ENCODE measurements around the gene FRYL. TPM values are rescaled to one million over a fixed set of nuclear protein-coding genes. Genes with fewer than 3 reads are reported as not detected.
A peak's percentile ranks its signal among the peaks of the same experiment; 100 is the strongest.
"Not testable (repeated sequence)": the region's sequence is repeated elsewhere in the genome, so short reads cannot be mapped to it uniquely, and the experiment has no call there.

Gene FRYL
- total RNA-seq, 4 donors from 2014 or later = 14.5 to 43.7 (median 20.1) TPM

DNA sequence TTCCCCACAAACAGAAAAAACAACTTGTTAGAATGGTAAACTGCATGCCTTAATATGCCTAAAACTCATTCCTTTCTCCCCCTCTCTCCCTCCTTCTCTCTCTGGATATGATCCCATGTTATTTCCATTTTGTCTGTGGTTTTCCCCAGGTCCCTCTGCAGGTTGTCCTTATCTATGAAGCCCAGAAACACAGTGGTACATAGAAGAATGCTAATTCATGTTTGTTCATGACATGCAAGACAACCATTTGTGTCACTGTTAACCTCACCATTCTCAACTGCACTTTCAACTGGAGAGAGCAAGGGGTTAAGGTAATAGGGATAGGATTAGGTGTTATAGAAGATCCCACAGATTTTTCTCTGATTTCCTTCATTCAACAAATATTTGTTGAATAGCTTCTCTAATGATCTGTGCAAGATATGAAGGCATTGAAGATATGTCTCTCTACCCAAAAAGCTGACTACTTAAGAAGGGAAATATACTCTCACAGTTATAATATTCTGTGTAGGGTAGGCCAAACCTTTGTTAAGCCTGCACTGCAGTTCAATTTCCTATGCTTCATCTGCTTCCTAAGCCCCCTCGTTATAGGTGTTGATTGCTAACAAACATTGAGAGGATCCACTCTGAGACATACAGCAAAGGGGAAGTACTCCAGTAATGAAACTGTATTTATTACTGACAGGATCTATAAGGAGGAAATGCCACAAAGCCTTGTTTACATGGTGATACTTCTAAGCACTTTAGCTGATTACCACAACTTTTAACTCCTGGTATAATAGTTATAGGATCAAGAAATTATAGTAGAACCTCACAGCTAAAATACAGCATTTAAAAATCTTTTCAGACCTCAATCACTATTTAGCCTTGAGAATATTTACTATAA, 96.1 kb downstream of the FRYL start:
- no peak for DNase-seq
- no peaks in the 10 kb centered on the region for H3K9me3 ChIP-seq
- intact Hi-C loops (cut with DNase I; ENCODE audit: low total_unique reads) (loop anchor here (5.0 kb wide), 1 partner anchor 107 kb away; no protein-coding TSS in a partner anchor), in situ Hi-C loops (cut with MboI; ENCODE audit: low sequenced_read_pairs in 4 of 4) (loop anchor here in 1 of 4 donors (10.0 kb wide), 1 partner anchor 109 kb away; no protein-coding TSS in a partner anchor)
- H3K4me1 ChIP-seq = peaks cover 16 to 26% of the 10 kb centered on the region in 2 donors
- no peaks in the 10 kb centered on the region for H3K36me3 ChIP-seq
- no peak overlapping the region for H3K4me3 ChIP-seq
- H3K27me3 ChIP-seq = no peaks in the 10 kb centered on the region
- no peak for ATAC-seq
- TF ChIP-seq, protein P1, sequence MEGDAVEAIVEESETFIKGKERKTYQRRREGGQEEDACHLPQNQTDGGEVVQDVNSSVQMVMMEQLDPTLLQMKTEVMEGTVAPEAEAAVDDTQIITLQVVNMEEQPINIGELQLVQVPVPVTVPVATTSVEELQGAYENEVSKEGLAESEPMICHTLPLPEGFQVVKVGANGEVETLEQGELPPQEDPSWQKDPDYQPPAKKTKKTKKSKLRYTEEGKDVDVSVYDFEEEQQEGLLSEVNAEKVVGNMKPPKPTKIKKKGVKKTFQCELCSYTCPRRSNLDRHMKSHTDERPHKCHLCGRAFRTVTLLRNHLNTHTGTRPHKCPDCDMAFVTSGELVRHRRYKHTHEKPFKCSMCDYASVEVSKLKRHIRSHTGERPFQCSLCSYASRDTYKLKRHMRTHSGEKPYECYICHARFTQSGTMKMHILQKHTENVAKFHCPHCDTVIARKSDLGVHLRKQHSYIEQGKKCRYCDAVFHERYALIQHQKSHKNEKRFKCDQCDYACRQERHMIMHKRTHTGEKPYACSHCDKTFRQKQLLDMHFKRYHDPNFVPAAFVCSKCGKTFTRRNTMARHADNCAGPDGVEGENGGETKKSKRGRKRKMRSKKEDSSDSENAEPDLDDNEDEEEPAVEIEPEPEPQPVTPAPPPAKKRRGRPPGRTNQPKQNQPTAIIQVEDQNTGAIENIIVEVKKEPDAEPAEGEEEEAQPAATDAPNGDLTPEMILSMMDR (IDR thresholded peaks at IDR 0.05 in 4 of 5, conservative IDR thresholded peaks at IDR 0.05 in 1 of 5) = no peak
- TF ChIP-seq POLR2A (IDR thresholded peaks at IDR 0.05) = no peak
- H3K27ac ChIP-seq = no peak overlapping the region

DNA sequence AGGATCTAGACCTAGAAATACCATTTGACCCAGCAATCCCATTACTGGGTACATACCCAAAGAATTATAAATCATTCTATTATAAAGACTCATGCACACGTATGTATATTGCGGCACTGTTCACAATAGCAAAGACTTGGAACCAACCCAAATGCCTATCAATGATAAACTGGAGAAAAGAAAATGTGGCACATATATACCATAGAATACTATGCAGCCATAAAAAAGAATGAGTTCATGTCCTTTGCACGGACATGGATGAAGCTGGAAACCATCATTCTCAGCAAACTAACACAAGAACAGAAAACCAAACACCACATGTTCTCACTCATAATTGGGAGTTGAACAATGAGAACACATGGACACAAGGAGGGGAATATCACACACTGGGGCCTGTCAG, 97.2 kb downstream of the FRYL start:
- not testable (repeated sequence) for DNase-seq, H3K36me3 ChIP-seq, H3K27me3 ChIP-seq, H3K9me3 ChIP-seq, H3K27ac ChIP-seq, ATAC-seq, H3K4me3 ChIP-seq
- in situ Hi-C loops (cut with MboI; ENCODE audit: low sequenced_read_pairs in 4 of 4) = loop anchor here in 1 of 4 donors (10.0 kb wide), 1 partner anchor 108 kb away; no protein-coding TSS in a partner anchor
- H3K4me1 ChIP-seq = peaks cover 11 to 18% of the 10 kb centered on the region in 2 donors
- intact Hi-C loops (cut with DNase I; ENCODE audit: low total_unique reads) = loop anchor here (5.0 kb wide), 1 partner anchor 106 kb away; no protein-coding TSS in a partner anchor

DNA sequence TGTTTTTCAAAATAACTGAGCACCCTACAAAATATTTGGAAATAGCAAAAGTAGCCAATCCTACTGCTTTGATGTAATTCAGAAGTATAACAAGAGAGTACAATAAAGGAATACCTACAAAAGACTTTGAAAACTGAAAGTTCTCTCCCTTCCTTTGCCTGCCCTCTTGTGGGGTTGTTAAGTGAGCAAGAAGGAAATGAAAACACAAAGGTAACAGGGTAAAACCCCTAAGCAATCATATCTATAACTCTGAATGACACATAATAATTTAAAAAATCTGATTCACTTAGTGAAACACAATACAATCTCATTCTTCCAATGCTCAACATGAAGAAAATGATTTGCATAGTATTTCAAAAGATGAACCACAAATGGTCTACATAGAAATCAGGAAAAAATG, 98.2 kb downstream of the FRYL start:
- Histone ChIP-seq H3K4me1 (peaks cover 9 to 18% of the 10 kb centered on the region in 2 donors), H3K9me3 (no peaks in the 10 kb centered on the region), H3K27ac (no peak overlapping the region), H3K4me3 (no peak overlapping the region), H3K27me3 (no peaks in the 10 kb centered on the region), H3K36me3 (no peaks in the 10 kb centered on the region)
- intact Hi-C loops (cut with DNase I; ENCODE audit: low total_unique reads) = loop anchor here (5.0 kb wide), 1 partner anchor 105 kb away; no protein-coding TSS in a partner anchor
- in situ Hi-C loops (cut with MboI; ENCODE audit: low sequenced_read_pairs in 4 of 4) = loop anchor here in 1 of 4 donors (10.0 kb wide), 1 partner anchor 107 kb away; no protein-coding TSS in a partner anchor
- TF ChIP-seq, protein P1 (IDR thresholded peaks at IDR 0.05 in 4 of 5, conservative IDR thresholded peaks at IDR 0.05 in 1 of 5) = peak in 4 of 5 experiments; percentile 14 to 44 (median 27)
- TF ChIP-seq POLR2A (IDR thresholded peaks at IDR 0.05) = no peak
- DNase-seq (no peak), ATAC-seq (no peak)

DNA sequence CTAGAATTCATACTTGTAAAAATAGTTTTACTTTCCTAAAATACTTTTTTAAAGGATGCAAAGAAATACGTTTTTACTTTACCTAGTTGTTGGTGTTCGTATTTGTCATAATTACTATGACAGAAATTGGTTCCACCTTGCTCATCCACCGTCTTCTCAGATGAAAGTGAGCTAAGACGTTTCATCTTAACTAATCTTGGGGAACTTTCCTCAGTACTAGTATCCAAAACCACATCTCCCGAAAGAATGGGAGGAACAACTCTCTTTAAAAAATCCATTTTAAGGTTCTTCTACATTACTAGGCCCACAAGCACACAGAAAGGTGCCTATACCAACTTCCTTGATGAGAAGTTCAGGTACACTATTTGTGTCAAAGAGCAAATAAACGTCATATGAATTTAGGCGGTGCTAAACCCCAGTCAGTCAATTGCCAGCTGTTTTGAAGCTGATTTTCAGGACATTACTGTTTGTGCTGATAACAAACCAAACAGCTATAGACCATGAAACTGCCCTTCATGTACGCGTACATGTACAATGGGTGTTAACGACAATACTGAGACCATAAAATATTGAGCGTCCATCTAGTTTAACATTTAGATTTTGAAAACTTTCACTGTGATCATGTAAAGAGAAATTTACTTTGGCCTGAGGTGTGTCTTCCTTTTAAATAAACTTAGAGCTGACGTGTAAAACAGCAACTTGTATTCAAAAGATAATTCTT, 99.1 kb downstream of the FRYL start:
- Histone ChIP-seq H3K27ac (no peak overlapping the region), H3K36me3 (no peaks in the 10 kb centered on the region), H3K9me3 (no peaks in the 10 kb centered on the region), H3K4me3 (no peak overlapping the region), H3K4me1 (peaks cover 7 to 17% of the 10 kb centered on the region in 2 donors), H3K27me3 (no peaks in the 10 kb centered on the region)
- no peak for DNase-seq
- ATAC-seq = no peak
- intact Hi-C loops (cut with DNase I; ENCODE audit: low total_unique reads) (loop anchor here (5.0 kb wide), 1 partner anchor 104 kb away; no protein-coding TSS in a partner anchor), in situ Hi-C loops (cut with MboI; ENCODE audit: low sequenced_read_pairs in 4 of 4) (loop anchor here in 1 of 4 donors (10.0 kb wide), 1 partner anchor 106 kb away; no protein-coding TSS in a partner anchor)
- TF ChIP-seq, protein P1 (IDR thresholded peaks at IDR 0.05 in 4 of 5, conservative IDR thresholded peaks at IDR 0.05 in 1 of 5) = no peak
- no peak for TF ChIP-seq POLR2A (IDR thresholded peaks at IDR 0.05)
